HepG2 (cell line): ENCODE data around the gene GTF2B. TPM values are rescaled to one million over a fixed set of nuclear protein-coding genes. Genes with fewer than 3 reads are reported as not detected.

ENCODE experiments used
- DNMT3B ChIP-seq: conservative IDR thresholded peaks from 2 replicates; pipeline ENCODE4 v1.6.1; 2016; ENCODE audit warnings: missing biosample characterization, control low read depth
- GABPA ChIP-seq, 2 experiments: IDR thresholded peaks; 2 replicates each; pipeline ENCODE4 v1.6.1; 2011 to 2016; ENCODE audit warnings: low read depth in 2 of 2, low read length in 1 of 2, missing biosample characterization in 1 of 2, missing genetic modification characterization in 1 of 2
- GLI4 ChIP-seq: sonication (generic); formaldehyde crosslinking; IDR thresholded peaks from 2 replicates; pipeline ENCODE4 v1.5.1; 2020; ENCODE audit warnings: missing genetic modification reagents, mild to moderate bottlenecking, moderate library complexity, borderline replicate concordance
- HNF4G ChIP-seq, 2 experiments: sonication (generic) in 1 of 2; formaldehyde crosslinking in 1 of 2; IDR thresholded peaks; 2 replicates each; pipeline versions ENCODE4 v1.4.0 to v1.6.1; 2011 to 2020; ENCODE audit warnings: borderline replicate concordance in 2 of 2, low read depth in 2 of 2, mild to moderate bottlenecking in 2 of 2, low read length in 1 of 2, missing genetic modification reagents in 1 of 2, moderate library complexity in 1 of 2
- HOXD1 ChIP-seq: sonication (generic); formaldehyde crosslinking; IDR thresholded peaks from 2 replicates; pipeline ENCODE4 v1.5.0; 2020; ENCODE audit warnings: missing genetic modification reagents
- KAT7 ChIP-seq: IDR thresholded peaks from 2 replicates; pipeline ENCODE4 v1.6.1; 2018; ENCODE audit warnings: borderline replicate concordance, missing compliant biosample characterization
- KLF6 ChIP-seq: IDR thresholded peaks from 2 replicates; pipeline ENCODE4 v1.8.0; 2016; ENCODE audit warnings: missing biosample characterization, missing genetic modification reagents
- RXRB ChIP-seq: IDR thresholded peaks from 2 replicates; pipeline ENCODE4 v1.6.1; 2016; ENCODE audit warnings: borderline replicate concordance, missing genetic modification reagents, missing compliant biosample characterization
- SUZ12 ChIP-seq: fragments of 150-350 bp; IDR thresholded peaks from 2 replicates; pipeline ENCODE4 v1.6.1; 2014; ENCODE audit warnings: low read depth, low read length
- TMF1 ChIP-seq: sonication (generic); formaldehyde crosslinking; IDR thresholded peaks from 2 replicates; pipeline ENCODE4 v1.8.1; 2022; ENCODE audit warnings: low read depth, missing genetic modification reagents
- TP53 ChIP-seq: sonication (generic); formaldehyde crosslinking; conservative IDR thresholded peaks from 2 replicates; pipeline ENCODE4 v1.4.0; 2020; ENCODE audit warnings: missing genetic modification reagents
- YEATS2 ChIP-seq: sonication (generic); formaldehyde crosslinking; IDR thresholded peaks from 2 replicates; pipeline ENCODE4 v1.4.0; 2020; ENCODE audit warnings: missing genetic modification reagents, borderline replicate concordance
- ZFP37 ChIP-seq: sonication (generic); formaldehyde crosslinking; IDR thresholded peaks from 2 replicates; pipeline ENCODE4 v1.4.0; 2020; ENCODE audit warnings: missing genetic modification reagents, borderline replicate concordance
- ZNF382 ChIP-seq: sonication (generic); formaldehyde crosslinking; IDR thresholded peaks from 2 replicates; pipeline ENCODE4 v1.5.0; 2020; ENCODE audit warnings: missing genetic modification reagents, mild to moderate bottlenecking, borderline replicate concordance
- ZNF550 ChIP-seq: sonication (generic); formaldehyde crosslinking; IDR thresholded peaks from 2 replicates; pipeline ENCODE4 v1.4.0; 2020; ENCODE audit warnings: mild to moderate bottlenecking, missing genetic modification reagents, borderline replicate concordance
- ZNF619 ChIP-seq: sonication (generic); formaldehyde crosslinking; IDR thresholded peaks from 2 replicates; pipeline ENCODE4 v1.4.0; 2020; ENCODE audit warnings: mild to moderate bottlenecking, missing genetic modification reagents
- ZNF878 ChIP-seq: sonication (generic); formaldehyde crosslinking; IDR thresholded peaks from 2 replicates; pipeline ENCODE4 v1.8.1; 2023; ENCODE audit warnings: mild to moderate bottlenecking, missing genetic modification reagents, moderate library complexity
- polyA plus RNA-seq, 8 experiments: library from polyadenylated mRNA; depleted of rRNA in 3 of 8; stranded (reverse) in 7 of 8; unstranded in 1 of 8; fragments of >200 nt; fragmentation: Illumina TruSeq in 4 of 8; extraction: Trizol in 4 of 8; gene quantifications; 2 replicates each; pipeline versions ENCODE4 v1.2.1 to v1.2.3, GENCODE V29; 2011 to 2016; ENCODE audit warnings: low read depth in 4 of 8, missing spikeins in 1 of 8, mixed read lengths in 1 of 8; ENCODE audit not compliant: insufficient read depth in 1 of 8
- total RNA-seq, 5 experiments: library from RNA; depleted of rRNA; stranded (reverse); fragments of >200 nt; fragmentation: Illumina TruSeq; extraction: Trizol; gene quantifications; 2 replicates each; pipeline ENCODE4 v1.2.3, GENCODE V29; 2016; ENCODE audit warnings: low read depth in 1 of 5
- TF ChIP-seq, protein P1 (sequence below): sonication (generic); formaldehyde crosslinking; conservative IDR thresholded peaks from 2 replicates; pipeline ENCODE4 v1.8.0; 2022; ENCODE audit warnings: mild to moderate bottlenecking, moderate library complexity, missing genetic modification reagents
- TF ChIP-seq, protein P2 (sequence below): fragments of 450-650 bp; IDR thresholded peaks from 2 replicates; pipeline ENCODE4 v1.6.1; 2017; ENCODE audit warnings: mild to moderate bottlenecking
- TF ChIP-seq, protein P3 (sequence below): sonication (generic); formaldehyde crosslinking; IDR thresholded peaks from 2 replicates; pipeline ENCODE4 v1.4.0; 2020; ENCODE audit warnings: missing genetic modification reagents, mild to moderate bottlenecking, borderline replicate concordance
- TF ChIP-seq, protein P4 (sequence below): sonication (generic); formaldehyde crosslinking; IDR thresholded peaks from 2 replicates; pipeline ENCODE4 v1.5.0; 2020; ENCODE audit warnings: missing genetic modification reagents, mild to moderate bottlenecking, borderline replicate concordance

Gene GTF2B
- total and polyA plus RNA-seq, 2 of the 13 experiments (the other 11 are each of a cell fraction or from before 2014, with no cell fraction given) = 31.5 to 43.4 TPM

DNA sequence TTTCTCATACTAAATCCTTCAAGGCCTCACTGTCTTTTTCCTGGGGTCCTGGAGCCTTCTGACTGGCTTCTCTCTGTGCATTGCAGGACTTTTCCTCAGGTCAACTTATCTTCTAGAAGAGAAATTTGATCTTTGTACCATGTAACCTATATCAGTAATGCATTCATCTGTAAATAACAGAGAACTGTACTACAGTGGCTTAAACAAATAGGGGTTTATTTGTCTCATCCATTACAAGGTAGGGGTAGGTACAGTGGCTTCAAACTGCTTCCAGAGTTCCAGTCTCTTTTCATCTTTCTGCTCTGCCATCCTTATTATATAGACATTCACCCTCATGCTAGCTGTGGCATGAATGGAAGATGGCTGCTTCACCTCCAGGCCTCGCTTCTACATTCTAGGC lies 29.5 kb upstream of the GTF2B start (continued):
- TF ChIP-seq, protein P1, sequence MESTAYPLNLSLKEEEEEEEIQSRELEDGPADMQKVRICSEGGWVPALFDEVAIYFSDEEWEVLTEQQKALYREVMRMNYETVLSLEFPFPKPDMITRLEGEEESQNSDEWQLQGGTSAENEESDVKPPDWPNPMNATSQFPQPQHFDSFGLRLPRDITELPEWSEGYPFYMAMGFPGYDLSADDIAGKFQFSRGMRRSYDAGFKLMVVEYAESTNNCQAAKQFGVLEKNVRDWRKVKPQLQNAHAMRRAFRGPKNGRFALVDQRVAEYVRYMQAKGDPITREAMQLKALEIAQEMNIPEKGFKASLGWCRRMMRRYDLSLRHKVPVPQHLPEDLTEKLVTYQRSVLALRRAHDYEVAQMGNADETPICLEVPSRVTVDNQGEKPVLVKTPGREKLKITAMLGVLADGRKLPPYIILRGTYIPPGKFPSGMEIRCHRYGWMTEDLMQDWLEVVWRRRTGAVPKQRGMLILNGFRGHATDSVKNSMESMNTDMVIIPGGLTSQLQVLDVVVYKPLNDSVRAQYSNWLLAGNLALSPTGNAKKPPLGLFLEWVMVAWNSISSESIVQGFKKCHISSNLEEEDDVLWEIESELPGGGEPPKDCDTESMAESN (CRISPR knock-in tag) = no peak
- TF ChIP-seq, protein P2, sequence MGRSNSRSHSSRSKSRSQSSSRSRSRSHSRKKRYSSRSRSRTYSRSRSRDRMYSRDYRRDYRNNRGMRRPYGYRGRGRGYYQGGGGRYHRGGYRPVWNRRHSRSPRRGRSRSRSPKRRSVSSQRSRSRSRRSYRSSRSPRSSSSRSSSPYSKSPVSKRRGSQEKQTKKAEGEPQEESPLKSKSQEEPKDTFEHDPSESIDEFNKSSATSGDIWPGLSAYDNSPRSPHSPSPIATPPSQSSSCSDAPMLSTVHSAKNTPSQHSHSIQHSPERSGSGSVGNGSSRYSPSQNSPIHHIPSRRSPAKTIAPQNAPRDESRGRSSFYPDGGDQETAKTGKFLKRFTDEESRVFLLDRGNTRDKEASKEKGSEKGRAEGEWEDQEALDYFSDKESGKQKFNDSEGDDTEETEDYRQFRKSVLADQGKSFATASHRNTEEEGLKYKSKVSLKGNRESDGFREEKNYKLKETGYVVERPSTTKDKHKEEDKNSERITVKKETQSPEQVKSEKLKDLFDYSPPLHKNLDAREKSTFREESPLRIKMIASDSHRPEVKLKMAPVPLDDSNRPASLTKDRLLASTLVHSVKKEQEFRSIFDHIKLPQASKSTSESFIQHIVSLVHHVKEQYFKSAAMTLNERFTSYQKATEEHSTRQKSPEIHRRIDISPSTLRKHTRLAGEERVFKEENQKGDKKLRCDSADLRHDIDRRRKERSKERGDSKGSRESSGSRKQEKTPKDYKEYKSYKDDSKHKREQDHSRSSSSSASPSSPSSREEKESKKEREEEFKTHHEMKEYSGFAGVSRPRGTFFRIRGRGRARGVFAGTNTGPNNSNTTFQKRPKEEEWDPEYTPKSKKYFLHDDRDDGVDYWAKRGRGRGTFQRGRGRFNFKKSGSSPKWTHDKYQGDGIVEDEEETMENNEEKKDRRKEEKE = no peak
- TF ChIP-seq GABPA (IDR thresholded peaks at IDR 0.05; ENCODE audit: low read depth, low read length) (no peak), GABPA (CRISPR knock-in tag; IDR thresholded peaks at IDR 0.05; ENCODE audit: low read depth) (no peak), RXRB (CRISPR knock-in tag) (no peak), KAT7 (CRISPR knock-in tag) (no peak), ZFP37 (no peak), ZNF550 (CRISPR knock-in tag) (no peak), DNMT3B (CRISPR knock-in tag) (no peak), KLF6 (no peak), ZNF878 (CRISPR knock-in tag) (no peak), YEATS2 (CRISPR knock-in tag) (no peak), GLI4 (CRISPR knock-in tag) (no peak), TP53 (CRISPR knock-in tag) (no peak), HOXD1 (CRISPR knock-in tag) (no peak), ZNF619 (CRISPR knock-in tag) (no peak), SUZ12 (no peak), TMF1 (CRISPR knock-in tag) (no peak), ZNF382 (no peak), HNF4G (IDR thresholded peaks at IDR 0.05; ENCODE audit: borderline replicate concordance, low read depth, low read length) (no peak), HNF4G (CRISPR knock-in tag; IDR thresholded peaks at IDR 0.05; ENCODE audit: borderline replicate concordance, low read depth) (no peak)
- TF ChIP-seq, protein P3, sequence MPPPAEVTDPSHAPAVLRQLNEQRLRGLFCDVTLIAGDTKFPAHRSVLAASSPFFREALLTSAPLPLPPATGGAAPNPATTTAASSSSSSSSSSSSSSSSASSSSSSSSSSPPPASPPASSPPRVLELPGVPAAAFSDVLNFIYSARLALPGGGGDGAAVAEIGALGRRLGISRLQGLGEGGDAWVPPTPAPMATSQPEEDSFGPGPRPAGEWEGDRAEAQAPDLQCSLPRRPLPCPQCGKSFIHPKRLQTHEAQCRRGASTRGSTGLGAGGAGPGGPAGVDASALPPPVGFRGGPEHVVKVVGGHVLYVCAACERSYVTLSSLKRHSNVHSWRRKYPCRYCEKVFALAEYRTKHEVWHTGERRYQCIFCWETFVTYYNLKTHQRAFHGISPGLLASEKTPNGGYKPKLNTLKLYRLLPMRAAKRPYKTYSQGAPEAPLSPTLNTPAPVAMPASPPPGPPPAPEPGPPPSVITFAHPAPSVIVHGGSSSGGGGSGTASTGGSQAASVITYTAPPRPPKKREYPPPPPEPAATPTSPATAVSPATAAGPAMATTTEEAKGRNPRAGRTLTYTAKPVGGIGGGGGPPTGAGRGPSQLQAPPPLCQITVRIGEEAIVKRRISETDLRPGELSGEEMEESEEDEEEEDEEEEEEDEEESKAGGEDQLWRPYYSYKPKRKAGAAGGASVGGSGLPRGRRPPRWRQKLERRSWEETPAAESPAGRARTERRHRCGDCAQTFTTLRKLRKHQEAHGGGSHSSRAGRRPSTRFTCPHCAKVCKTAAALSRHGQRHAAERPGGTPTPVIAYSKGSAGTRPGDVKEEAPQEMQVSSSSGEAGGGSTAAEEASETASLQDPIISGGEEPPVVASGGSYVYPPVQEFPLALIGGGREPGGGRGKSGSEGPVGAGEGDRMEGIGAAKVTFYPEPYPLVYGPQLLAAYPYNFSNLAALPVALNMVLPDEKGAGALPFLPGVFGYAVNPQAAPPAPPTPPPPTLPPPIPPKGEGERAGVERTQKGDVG = no peak
- TF ChIP-seq, protein P4, sequence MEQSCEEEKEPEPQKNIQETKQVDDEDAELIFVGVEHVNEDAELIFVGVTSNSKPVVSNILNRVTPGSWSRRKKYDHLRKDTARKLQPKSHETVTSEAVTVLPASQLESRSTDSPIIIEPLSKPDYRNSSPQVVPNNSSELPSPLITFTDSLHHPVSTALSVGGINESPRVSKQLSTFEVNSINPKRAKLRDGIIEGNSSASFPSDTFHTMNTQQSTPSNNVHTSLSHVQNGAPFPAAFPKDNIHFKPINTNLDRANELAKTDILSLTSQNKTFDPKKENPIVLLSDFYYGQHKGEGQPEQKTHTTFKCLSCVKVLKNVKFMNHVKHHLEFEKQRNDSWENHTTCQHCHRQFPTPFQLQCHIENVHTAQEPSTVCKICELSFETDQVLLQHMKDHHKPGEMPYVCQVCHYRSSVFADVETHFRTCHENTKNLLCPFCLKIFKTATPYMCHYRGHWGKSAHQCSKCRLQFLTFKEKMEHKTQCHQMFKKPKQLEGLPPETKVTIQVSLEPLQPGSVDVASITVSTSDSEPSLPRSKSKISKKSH = no peak
